ENCODE data around the gene MPRIP.
"Not testable (repeated sequence)": the region's sequence is repeated elsewhere in the genome, so short reads cannot be mapped to it uniquely, and the experiment has no call there.

- not testable (repeated sequence) for TF ChIP-seq CTCF, POLR2A (IDR thresholded peaks at IDR 0.05)
Measured at GRCh38 chr17:17008621-17009397, 33.4 kb upstream of the MPRIP start.
